Measurements from ENCODE around the gene ENTPD1.
"Not testable (repeated sequence)": the region's sequence is repeated elsewhere in the genome, so short reads cannot be mapped to it uniquely, and the experiment has no call there.

ENTPD1 gene

DNA sequence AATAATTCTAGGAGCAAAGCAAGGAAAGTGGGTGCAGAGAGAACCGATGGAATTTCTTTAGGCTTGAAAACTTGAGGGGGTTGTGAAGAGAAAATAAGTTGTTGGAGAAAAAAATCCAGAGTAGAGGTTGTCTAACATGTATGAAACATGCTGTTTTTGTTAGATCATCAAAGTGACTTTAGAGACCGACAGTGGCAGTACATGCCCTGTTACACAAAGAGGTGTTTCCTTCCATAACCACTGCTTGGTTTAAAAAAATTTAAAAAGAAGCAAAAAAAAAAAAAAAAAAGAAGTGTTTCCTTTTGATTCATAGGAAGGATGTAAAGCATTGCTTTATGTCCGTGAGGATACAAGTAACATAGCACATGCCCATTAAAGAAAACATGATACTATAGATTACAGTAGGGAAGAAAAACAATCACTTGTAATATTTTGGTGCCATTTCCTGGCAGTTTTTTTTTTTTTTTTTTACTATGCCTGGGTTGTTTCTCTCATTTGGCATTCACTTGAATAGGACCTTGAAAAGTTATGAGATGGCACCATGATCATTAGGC is 6.1 kb downstream of the ENTPD1 start:
- Histone ChIP-seq H3K4me3 (ENCODE audit: insufficient read depth, low read length, poor library complexity, severe bottlenecking) (no peak overlapping the region), H3K9ac (ENCODE audit: low read length) (no peak overlapping the region), H3K27ac (ENCODE audit: low read depth, low read length) (no peak overlapping the region), H3K4me2 (ENCODE audit: low read depth, low read length, poor library complexity, severe bottlenecking) (no peak overlapping the region), H3K79me2 (ENCODE audit: insufficient read depth, low read length) (0 out of 2 replicates have a peak, but pooled peaks cover 5% of the 10 kb centered on the region), H3K27me3 (ENCODE audit: low read length) (no peaks in the 10 kb centered on the region), H2AFZ (ENCODE audit: low read depth, low read length, severe bottlenecking) (no peak overlapping the region), H3K9me2 (replicated peaks; ENCODE audit: insufficient read depth, low read length) (no peaks in the 10 kb centered on the region), H3K36me3 (ENCODE audit: low read length) (no peaks in the 10 kb centered on the region), H3K9me3 (ENCODE audit: insufficient read depth, low read length) (no peaks in the 10 kb centered on the region), H3F3A (ENCODE audit: insufficient read depth) (peaks cover 18% of the 10 kb centered on the region), H4K20me1 (ENCODE audit: low read depth, low read length) (no peaks in the 10 kb centered on the region)
- TF ChIP-seq EZH2phosphoT487 (conservative IDR thresholded peaks at IDR 0.05; ENCODE audit: low read length) (no peak), CTCF (IDR thresholded peaks at IDR 0.05; ENCODE audit: insufficient read depth, low read length, poor library complexity, severe bottlenecking) (no peak)

GRCh38 chr10:95767884-95768556 is 12.1 kb downstream of the ENTPD1 start:
- no peaks in the 10 kb centered on the region for H3K27me3 ChIP-seq (ENCODE audit: low read length)

DNA sequence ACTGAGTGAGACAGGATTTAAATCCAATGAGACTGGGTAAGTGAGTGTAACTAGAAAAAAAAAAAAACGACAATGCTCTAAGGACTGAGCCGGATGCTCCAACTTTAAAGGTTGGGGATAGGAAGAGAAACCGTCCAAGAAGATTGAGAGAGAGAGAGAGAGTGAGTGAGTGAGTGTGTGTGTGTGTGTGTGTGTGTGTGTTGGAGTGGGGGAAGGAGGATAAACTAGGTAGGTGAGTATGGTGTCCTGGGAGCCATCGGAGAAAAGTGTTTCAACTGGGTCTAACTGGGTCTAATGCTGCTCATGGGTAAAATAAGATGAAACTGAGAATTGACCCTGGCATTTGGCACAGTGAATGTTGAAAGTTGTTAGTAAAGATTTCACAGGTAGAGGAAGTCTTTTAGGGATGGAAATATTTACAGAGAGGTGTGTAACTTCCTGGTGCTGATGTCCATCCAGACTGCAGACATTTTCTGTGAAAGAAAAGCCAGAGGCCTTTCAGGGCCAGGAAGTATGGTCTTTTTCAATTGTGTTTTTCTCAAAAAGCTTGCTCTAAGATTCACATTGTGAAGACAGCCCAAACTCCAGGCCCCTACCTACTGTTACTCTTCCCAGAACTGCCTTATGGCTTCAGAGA is 14.2 kb downstream of the ENTPD1 start:
- Histone ChIP-seq H3K4me2 (ENCODE audit: low read depth, low read length, poor library complexity, severe bottlenecking) (no peak overlapping the region), H3K9me3 (ENCODE audit: insufficient read depth, low read length) (no peaks in the 10 kb centered on the region), H3K9ac (ENCODE audit: low read length) (no peak overlapping the region), H2AFZ (ENCODE audit: low read depth, low read length, severe bottlenecking) (no peak overlapping the region), H3F3A (ENCODE audit: insufficient read depth) (no peaks in the 10 kb centered on the region), H3K27me3 (ENCODE audit: low read length) (no peaks in the 10 kb centered on the region), H3K79me2 (ENCODE audit: insufficient read depth, low read length) (no peaks in the 10 kb centered on the region), H3K36me3 (ENCODE audit: low read length) (no peaks in the 10 kb centered on the region), H3K4me3 (ENCODE audit: insufficient read depth, low read length, poor library complexity, severe bottlenecking) (no peak overlapping the region), H3K9me2 (replicated peaks; ENCODE audit: insufficient read depth, low read length) (no peaks in the 10 kb centered on the region), H4K20me1 (ENCODE audit: low read depth, low read length) (no peaks in the 10 kb centered on the region), H3K27ac (ENCODE audit: low read depth, low read length) (no peak overlapping the region)
- TF ChIP-seq CTCF (IDR thresholded peaks at IDR 0.05; ENCODE audit: insufficient read depth, low read length, poor library complexity, severe bottlenecking) = no peak
- TF ChIP-seq EZH2phosphoT487 (conservative IDR thresholded peaks at IDR 0.05; ENCODE audit: low read length) = no peak

More at GRCh38 chr10:95767884-95768556, 12.1 kb downstream of the ENTPD1 start:
- no peaks in the 10 kb centered on the region for H3K36me3 ChIP-seq (ENCODE audit: low read length)
- H3K9me3 ChIP-seq (ENCODE audit: insufficient read depth, low read length) = no peaks in the 10 kb centered on the region
- TF ChIP-seq EZH2phosphoT487 (conservative IDR thresholded peaks at IDR 0.05; ENCODE audit: low read length) = no peak
- no peak for TF ChIP-seq CTCF (IDR thresholded peaks at IDR 0.05; ENCODE audit: insufficient read depth, low read length, poor library complexity, severe bottlenecking)
- H3K9ac ChIP-seq (ENCODE audit: low read length) = no peak overlapping the region
- H3K4me2 ChIP-seq (ENCODE audit: low read depth, low read length, poor library complexity, severe bottlenecking) = peak overlapping the region; percentile 1
- no peak overlapping the region for H3K27ac ChIP-seq (ENCODE audit: low read depth, low read length)
- H3K79me2 ChIP-seq (ENCODE audit: insufficient read depth, low read length) = no peaks in the 10 kb centered on the region
- no peaks in the 10 kb centered on the region for H3F3A ChIP-seq (ENCODE audit: insufficient read depth)
- no peak overlapping the region for H2AFZ ChIP-seq (ENCODE audit: low read depth, low read length, severe bottlenecking)
- no peak overlapping the region for H3K4me3 ChIP-seq (ENCODE audit: insufficient read depth, low read length, poor library complexity, severe bottlenecking)
- no peaks in the 10 kb centered on the region for H4K20me1 ChIP-seq (ENCODE audit: low read depth, low read length)
- H3K9me2 ChIP-seq (replicated peaks; ENCODE audit: insufficient read depth, low read length) = no peaks in the 10 kb centered on the region

- not testable (repeated sequence) for H3K79me2 ChIP-seq (ENCODE audit: insufficient read depth, low read length); H4K20me1 ChIP-seq (ENCODE audit: low read depth, low read length); H3K27me3 ChIP-seq (ENCODE audit: low read length); H3K9me3 ChIP-seq (ENCODE audit: insufficient read depth, low read length); H3K27ac ChIP-seq (ENCODE audit: low read depth, low read length); H3K4me3 ChIP-seq (ENCODE audit: insufficient read depth, low read length, poor library complexity, severe bottlenecking); H3K36me3 ChIP-seq (ENCODE audit: low read length); H3K9me2 ChIP-seq (replicated peaks; ENCODE audit: insufficient read depth, low read length); H3K9ac ChIP-seq (ENCODE audit: low read length); H3F3A ChIP-seq (ENCODE audit: insufficient read depth); H3K4me2 ChIP-seq (ENCODE audit: low read depth, low read length, poor library complexity, severe bottlenecking); H2AFZ ChIP-seq (ENCODE audit: low read depth, low read length, severe bottlenecking)
Observed at GRCh38 chr10:95773454-95773853, 17.5 kb downstream of the ENTPD1 start.

DNA sequence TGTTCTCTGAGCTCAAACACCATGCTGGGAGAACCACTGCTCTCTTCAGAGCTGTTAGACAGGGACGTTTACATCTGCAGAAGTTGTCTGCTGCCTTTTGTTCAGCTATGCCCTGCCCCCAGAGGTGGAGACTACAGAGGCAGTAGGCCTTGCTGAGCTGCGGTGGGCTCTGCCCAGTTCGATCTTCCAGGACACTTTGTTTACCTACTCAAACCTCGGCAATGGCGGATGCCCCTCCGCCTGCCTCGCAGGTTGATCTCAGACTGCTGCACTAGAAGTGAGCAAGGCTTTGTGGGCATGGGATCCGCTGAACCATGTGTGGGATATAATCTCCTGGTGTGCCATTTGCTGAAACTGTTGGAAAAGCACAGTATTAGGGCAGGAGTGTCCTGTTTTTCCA is 21.7 kb downstream of the ENTPD1 start:
- H3K27ac ChIP-seq (ENCODE audit: low read depth, low read length); H3K79me2 ChIP-seq (ENCODE audit: insufficient read depth, low read length); H3K27me3 ChIP-seq (ENCODE audit: low read length); H2AFZ ChIP-seq (ENCODE audit: low read depth, low read length, severe bottlenecking); H4K20me1 ChIP-seq (ENCODE audit: low read depth, low read length); H3K4me2 ChIP-seq (ENCODE audit: low read depth, low read length, poor library complexity, severe bottlenecking); H3K9me2 ChIP-seq (replicated peaks; ENCODE audit: insufficient read depth, low read length); H3K4me3 ChIP-seq (ENCODE audit: insufficient read depth, low read length, poor library complexity, severe bottlenecking); H3K9ac ChIP-seq (ENCODE audit: low read length); H3F3A ChIP-seq (ENCODE audit: insufficient read depth); H3K36me3 ChIP-seq (ENCODE audit: low read length); H3K9me3 ChIP-seq (ENCODE audit: insufficient read depth, low read length): not testable (repeated sequence)

All from SU-DHL-6 (cell line).